ENCODE results near the gene MYO1E. TPM values are rescaled to one million over a fixed set of nuclear protein-coding genes. Genes with fewer than 3 reads are reported as not detected.

MYO1E gene
- total RNA-seq, 2 experiments from 2014 or later: 51.0 to 61.0 TPM

DNA sequence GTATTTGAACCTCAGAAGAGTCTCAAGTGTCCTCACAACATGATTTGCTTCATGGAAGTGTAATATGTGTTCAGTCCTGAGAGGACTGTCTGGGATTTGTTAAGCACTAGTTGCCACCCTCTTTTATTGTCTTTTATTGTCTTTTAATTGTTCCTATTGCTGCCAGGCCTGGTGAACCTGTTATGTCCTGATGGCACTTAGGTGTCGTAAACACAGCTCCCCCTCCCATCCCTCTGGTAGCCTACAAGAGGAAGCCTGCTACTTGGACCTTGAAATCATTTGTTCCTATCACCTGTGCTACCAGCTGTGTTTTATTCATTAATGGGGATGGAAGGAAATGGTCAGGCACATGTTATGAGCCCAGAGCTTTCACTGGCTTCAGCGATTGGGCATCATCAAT, 248.4 kb downstream of the MYO1E start:
- H3K9me3 Mint-ChIP-seq: peaks cover 7% of the 10 kb centered on the region
- peaks cover 49% of the 10 kb centered on the region for H3K36me3 Mint-ChIP-seq
- DNase-seq: no peak
- no peak overlapping the region for H3K27ac Mint-ChIP-seq
- no peaks in the 10 kb centered on the region for H3K4me1 Mint-ChIP-seq
- no peak overlapping the region for H3K4me3 Mint-ChIP-seq
- no peaks in the 10 kb centered on the region for H3K27me3 Mint-ChIP-seq

DNA sequence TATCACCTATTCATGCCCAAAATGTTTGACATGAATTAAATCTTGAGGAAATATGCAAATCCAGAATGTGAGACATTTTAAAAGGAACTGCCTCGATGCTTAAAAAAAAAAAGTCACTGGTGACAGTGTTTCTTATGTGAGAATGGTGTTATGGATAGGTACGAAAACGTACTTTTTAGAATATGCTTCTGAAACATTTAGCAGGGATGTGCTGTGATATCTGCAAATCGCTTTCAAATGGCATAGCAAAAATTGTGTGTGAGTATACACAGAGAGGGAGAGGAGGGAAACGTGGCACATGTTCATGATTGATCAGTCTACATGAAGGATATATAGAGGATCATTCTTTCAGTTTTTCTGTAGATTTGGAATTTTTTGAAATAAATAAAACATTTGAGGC, 251.7 kb downstream of the MYO1E start:
- no peaks in the 10 kb centered on the region for H3K4me1 Mint-ChIP-seq
- DNase-seq: no peak
- H3K27me3 Mint-ChIP-seq: no peaks in the 10 kb centered on the region
- no peak overlapping the region for H3K27ac Mint-ChIP-seq
- no peaks in the 10 kb centered on the region for H3K9me3 Mint-ChIP-seq
- H3K4me3 Mint-ChIP-seq: no peak overlapping the region
- peaks cover 42% of the 10 kb centered on the region for H3K36me3 Mint-ChIP-seq

- H3K27ac Mint-ChIP-seq: no peak overlapping the region
- H3K4me3 Mint-ChIP-seq: no peak overlapping the region
- H3K36me3 Mint-ChIP-seq: peaks cover 44% of the 10 kb centered on the region
- no peaks in the 10 kb centered on the region for H3K4me1 Mint-ChIP-seq
- no peaks in the 10 kb centered on the region for H3K27me3 Mint-ChIP-seq
- H3K9me3 Mint-ChIP-seq: no peaks in the 10 kb centered on the region
- DNase-seq: no peak
Observed at GRCh38 chr15:59119625-59120024, 253.0 kb downstream of the MYO1E start.

- no peak for DNase-seq
- Mint-ChIP-seq H3K27ac (no peak overlapping the region), H3K4me3 (no peak overlapping the region), H3K27me3 (no peaks in the 10 kb centered on the region), H3K36me3 (peaks cover 43% of the 10 kb centered on the region), H3K9me3 (no peaks in the 10 kb centered on the region), H3K4me1 (no peaks in the 10 kb centered on the region)
Observed at GRCh38 chr15:59116771-59117170, 255.9 kb downstream of the MYO1E start.

DNA sequence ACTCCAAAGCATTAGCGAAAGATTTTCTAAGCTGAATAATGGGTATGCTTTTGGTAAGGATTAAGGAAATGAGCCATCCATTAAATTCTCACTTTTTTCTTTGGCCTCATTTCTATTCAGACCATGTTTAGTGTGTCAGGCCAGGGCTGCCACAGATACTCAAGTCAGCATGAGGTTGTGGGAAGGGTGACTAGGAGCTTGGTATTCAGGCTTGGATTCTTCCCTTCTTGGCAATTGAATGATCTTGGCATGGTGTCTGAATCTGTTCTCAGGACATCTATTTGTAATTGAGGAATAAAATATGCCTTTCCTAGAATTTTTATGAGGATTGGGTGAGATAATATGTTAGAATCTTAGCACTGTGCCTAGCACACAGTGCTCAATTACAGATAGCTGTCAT, 256.5 kb downstream of the MYO1E start:
- Mint-ChIP-seq H3K36me3 (peaks cover 43% of the 10 kb centered on the region), H3K9me3 (no peaks in the 10 kb centered on the region), H3K4me1 (no peaks in the 10 kb centered on the region), H3K27me3 (no peaks in the 10 kb centered on the region), H3K27ac (no peak overlapping the region), H3K4me3 (no peak overlapping the region)
- DNase-seq: no peak

- Mint-ChIP-seq H3K9me3 (no peaks in the 10 kb centered on the region), H3K27ac (no peak overlapping the region), H3K4me1 (no peaks in the 10 kb centered on the region), H3K27me3 (no peaks in the 10 kb centered on the region), H3K36me3 (peaks cover 43% of the 10 kb centered on the region), H3K4me3 (no peak overlapping the region)
- no peak for DNase-seq
Observed at GRCh38 chr15:59115047-59115446, 257.6 kb downstream of the MYO1E start.

GRCh38 chr15:59111251-59111650, 261.4 kb downstream of the MYO1E start:
- H3K36me3 Mint-ChIP-seq: peaks cover 38% of the 10 kb centered on the region

DNA sequence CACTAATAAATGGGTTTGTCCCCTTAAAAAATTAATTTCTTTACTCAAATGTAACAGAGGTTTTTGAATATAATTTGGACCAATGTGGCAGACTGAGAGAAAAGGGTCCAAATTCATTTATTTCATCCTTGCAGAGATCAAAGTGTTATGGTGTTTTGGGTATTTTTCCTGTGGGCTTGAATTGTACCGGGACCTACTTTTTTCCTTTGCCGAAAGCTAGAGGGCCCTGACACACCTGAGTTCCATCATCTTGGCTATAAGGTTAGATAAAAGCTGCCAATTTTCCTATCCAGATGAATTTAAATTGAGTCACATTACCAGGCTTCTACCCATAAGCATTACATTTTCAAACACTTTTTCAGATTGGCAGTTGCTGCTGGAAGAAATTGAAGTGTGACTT, 266.8 kb downstream of the MYO1E start:
- H3K27ac Mint-ChIP-seq: no peak overlapping the region
- DNase-seq: no peak
- peaks cover 14% of the 10 kb centered on the region for H3K4me1 Mint-ChIP-seq
- peak overlapping the region; percentile 91 for H3K4me3 Mint-ChIP-seq
- no peaks in the 10 kb centered on the region for H3K27me3 Mint-ChIP-seq
- H3K36me3 Mint-ChIP-seq: peaks cover 19% of the 10 kb centered on the region
- H3K9me3 Mint-ChIP-seq: no peaks in the 10 kb centered on the region

More at GRCh38 chr15:59111251-59111650, 261.4 kb downstream of the MYO1E start:
- DNase-seq: no peak
- no peak overlapping the region for H3K27ac Mint-ChIP-seq
- no peaks in the 10 kb centered on the region for H3K4me1 Mint-ChIP-seq
- no peaks in the 10 kb centered on the region for H3K9me3 Mint-ChIP-seq
- H3K27me3 Mint-ChIP-seq: no peaks in the 10 kb centered on the region
- no peak overlapping the region for H3K4me3 Mint-ChIP-seq

DNA sequence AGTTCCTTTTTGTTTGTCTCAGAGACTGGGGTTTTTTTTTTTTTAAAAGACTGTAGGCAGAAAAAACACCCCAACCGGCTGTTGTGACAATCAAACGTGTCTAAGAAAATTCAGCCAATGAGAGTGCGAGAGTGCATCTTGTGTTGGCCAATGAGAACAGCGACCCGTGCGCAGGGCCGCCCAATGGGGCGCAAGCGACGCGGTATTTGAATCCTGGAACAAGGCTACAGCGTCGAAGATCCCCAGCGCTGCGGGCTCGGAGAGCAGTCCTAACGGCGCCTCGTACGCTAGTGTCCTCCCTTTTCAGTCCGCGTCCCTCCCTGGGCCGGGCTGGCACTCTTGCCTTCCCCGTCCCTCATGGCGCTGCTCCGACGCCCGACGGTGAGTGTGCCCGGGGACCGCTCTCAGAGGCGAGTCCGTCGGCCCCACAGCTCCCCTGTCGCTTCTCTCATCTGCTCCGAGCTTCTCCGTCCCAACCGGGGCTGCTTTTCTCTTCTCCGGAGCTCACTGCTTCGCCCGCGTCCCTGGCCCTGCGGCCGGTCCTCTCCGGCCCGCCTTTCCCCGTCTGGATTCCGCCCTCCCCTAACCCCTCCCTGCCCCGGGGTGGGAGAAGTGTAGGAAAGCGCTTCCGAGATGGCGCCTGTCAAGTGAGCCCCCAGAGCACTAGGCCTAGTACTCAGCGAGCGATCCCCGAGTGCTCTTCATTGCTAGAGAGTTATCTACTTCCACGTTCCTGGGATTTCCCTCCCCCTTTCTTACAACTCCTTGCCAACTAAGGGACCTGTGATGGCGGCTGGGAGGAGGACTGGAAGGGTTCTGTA, 267.5 kb downstream of the MYO1E start, which contains the start of gene CCNB2:
Gene CCNB2, plus strand, starts transcription at position 235 of the 821 bp plus-strand sequence. Its CDS starts 123 bp downstream, at position 358.
- H3K4me3 Mint-ChIP-seq: peak within 1 kb of the TSS; percentile 91
- peak; percentile 83 for DNase-seq
- H3K4me1 Mint-ChIP-seq: peaks cover 14% of the 10 kb centered on the region
- H3K9me3 Mint-ChIP-seq: no peaks in the 10 kb centered on the region
- H3K27me3 Mint-ChIP-seq: no peaks in the 10 kb centered on the region
- peak within 1 kb of the TSS; percentile 89 for H3K27ac Mint-ChIP-seq
- peaks cover 21% of the 10 kb centered on the region for H3K36me3 Mint-ChIP-seq

DNA sequence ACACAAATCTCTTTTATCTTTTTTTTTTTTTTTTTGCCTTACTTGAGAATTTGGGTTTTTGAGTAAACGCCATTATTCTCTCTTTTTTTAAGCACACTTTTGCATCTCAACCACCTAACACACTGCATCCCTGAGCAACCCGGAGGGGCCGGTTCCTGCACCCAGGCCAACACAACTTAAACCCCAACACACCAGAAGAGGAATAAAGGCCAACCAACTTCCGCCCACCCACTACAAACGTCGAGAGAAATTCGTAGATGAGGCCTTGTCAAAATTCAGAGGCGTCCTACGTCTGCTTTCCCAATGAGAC, 268.1 kb downstream of the MYO1E start:
- no peak for DNase-seq
- no peaks in the 10 kb centered on the region for H3K9me3 Mint-ChIP-seq

GRCh38 chr15:59099162-59099685, 273.4 kb downstream of the MYO1E start:
- Mint-ChIP-seq H3K4me1 (peaks cover 11% of the 10 kb centered on the region), H3K9me3 (no peaks in the 10 kb centered on the region), H3K27ac (peak overlapping the region; percentile 74), H3K4me3 (no peak overlapping the region), H3K27me3 (no peaks in the 10 kb centered on the region), H3K36me3 (peaks cover 15% of the 10 kb centered on the region)
- DNase-seq: no peak

More for the DNA sequence above, 268.1 kb downstream of the MYO1E start:
- peak overlapping the region; percentile 91 for H3K4me3 Mint-ChIP-seq
- no peaks in the 10 kb centered on the region for H3K27me3 Mint-ChIP-seq
- H3K36me3 Mint-ChIP-seq: peaks cover 21% of the 10 kb centered on the region
- H3K27ac Mint-ChIP-seq: peak overlapping the region; percentile 89
- H3K4me1 Mint-ChIP-seq: peaks cover 15% of the 10 kb centered on the region

DNA sequence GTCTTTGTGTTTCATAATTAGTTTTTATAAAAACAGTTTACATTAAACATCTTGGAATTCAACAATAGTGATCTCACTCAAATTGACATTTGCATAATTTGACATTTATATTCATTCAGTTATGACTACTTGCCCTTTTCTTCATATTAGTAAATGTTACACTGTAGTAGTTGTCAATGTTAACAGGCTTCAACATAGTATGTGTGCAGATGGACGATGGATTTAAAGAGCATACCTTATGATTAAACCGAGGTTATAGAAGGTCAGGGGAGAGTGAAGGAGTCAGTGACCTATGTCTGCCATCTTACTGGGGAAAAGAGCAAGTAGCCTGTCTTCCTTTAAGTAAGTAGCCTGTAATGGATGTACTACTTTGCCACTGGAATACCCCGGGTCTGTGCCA, 276.2 kb downstream of the MYO1E start:
- Mint-ChIP-seq H3K4me3 (no peak overlapping the region), H3K36me3 (peaks cover 21% of the 10 kb centered on the region), H3K9me3 (no peaks in the 10 kb centered on the region), H3K4me1 (peaks cover 8% of the 10 kb centered on the region), H3K27me3 (no peaks in the 10 kb centered on the region), H3K27ac (no peak overlapping the region)
- no peak for DNase-seq

DNA sequence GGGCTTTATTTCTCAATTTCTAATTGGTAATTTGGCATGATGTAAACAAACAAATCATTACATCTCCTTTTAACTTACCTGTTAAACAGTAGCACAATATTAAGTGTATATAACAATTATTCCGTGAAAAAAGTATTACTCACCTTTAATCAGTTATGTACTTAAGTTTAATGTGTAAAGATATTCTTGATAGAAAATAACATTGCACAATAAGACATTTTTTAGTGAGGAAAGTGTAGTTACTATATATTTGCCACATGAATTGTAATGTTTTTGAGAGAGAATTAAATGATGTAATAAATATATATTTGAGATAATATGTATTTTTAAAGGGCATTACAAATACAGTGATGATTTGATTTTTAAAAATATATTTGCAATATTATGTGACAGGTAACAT, 278.6 kb downstream of the MYO1E start:
- Mint-ChIP-seq H3K4me1 (peaks cover 2% of the 10 kb centered on the region), H3K36me3 (peaks cover 24% of the 10 kb centered on the region), H3K27me3 (no peaks in the 10 kb centered on the region), H3K4me3 (no peak overlapping the region), H3K27ac (no peak overlapping the region), H3K9me3 (no peaks in the 10 kb centered on the region)
- no peak for DNase-seq

DNA sequence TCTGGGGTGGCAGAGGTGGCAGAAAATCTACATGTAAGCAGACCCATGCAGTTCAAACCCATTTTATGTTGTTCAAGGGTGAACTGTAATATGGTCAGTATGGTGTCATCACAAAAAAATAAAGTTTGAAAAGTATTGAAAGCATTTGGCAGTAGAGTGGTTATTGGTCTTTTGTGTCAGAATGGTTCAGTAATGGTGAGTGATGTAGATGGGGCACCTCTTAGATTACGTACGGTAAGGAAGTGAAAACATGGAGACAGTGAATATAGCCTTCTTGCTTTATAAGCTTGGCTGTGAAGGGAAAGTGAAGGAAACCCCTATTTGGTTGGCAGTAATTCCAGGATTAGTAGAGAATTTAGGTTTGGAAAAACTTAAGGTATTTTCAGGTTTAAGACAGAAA, 284.9 kb downstream of the MYO1E start:
- Mint-ChIP-seq H3K4me3 (no peak overlapping the region), H3K4me1 (no peaks in the 10 kb centered on the region), H3K36me3 (peaks cover 17% of the 10 kb centered on the region), H3K27me3 (no peaks in the 10 kb centered on the region), H3K27ac (no peak overlapping the region), H3K9me3 (no peaks in the 10 kb centered on the region)
- no peak for DNase-seq
